Measurements from ENCODE around the gene NTN1.
"Not testable (repeated sequence)": the region's sequence is repeated elsewhere in the genome, so short reads cannot be mapped to it uniquely, and the experiment has no call there.

Gene NTN1

DNA sequence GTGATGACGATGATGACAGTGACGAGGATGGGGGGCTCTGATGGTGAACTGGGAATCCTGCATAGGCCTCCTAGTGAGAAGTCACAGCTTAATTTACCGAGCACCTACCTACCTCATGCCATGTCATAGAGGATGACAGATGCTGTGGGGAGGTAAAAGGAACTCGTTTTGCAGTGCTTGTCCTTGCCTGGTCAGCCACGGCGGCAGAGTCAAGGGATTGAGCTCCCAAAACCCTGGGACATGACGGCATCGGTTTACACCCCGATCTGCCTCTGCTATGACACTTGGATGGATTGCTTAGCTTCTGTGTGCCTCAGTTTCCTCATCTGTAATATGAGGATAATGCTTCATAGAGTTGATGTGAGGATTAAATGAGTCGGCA, 103.2 kb downstream of the NTN1 start:
- DNase-seq = no peak

DNA sequence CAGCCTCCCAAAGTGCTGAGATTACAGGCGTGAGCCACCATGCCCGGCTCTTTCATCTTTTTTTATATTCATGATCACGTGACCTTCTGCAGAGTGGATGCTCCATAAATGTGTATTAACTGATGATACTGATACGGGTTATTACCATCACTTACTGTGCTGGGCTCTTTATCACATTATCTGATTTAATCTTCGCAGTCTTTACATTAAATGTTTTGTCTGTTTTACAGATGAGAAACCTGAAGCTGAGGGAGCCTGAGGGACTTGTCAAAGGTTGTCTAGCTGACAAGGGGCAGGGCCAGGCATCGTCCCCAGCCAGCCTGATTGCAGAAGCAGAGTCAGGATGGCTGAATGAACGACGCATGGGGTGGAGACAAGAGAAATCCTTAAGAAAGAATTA, 104.4 kb downstream of the NTN1 start:
- no peak for DNase-seq

DNA sequence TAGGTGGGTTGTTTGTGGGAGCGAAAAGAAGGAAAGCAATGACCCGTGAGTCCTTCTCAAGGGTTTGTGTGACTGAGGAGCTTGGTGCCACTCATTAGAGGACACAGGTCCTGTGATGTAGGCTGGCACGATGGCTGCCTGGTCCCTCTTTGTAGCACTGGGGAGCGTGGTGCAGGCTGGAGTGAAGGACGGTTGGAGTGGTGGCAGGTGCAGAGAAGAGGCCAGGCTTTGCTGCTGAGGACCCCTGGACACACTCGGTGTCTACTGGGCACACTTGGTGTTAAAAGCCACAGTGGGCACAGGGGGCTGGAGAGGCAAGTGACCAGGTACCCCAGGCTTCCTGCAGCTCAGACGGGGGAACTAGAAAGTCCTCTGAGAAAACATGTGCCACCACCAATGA, 106.0 kb downstream of the NTN1 start:
- no peak for DNase-seq

DNA sequence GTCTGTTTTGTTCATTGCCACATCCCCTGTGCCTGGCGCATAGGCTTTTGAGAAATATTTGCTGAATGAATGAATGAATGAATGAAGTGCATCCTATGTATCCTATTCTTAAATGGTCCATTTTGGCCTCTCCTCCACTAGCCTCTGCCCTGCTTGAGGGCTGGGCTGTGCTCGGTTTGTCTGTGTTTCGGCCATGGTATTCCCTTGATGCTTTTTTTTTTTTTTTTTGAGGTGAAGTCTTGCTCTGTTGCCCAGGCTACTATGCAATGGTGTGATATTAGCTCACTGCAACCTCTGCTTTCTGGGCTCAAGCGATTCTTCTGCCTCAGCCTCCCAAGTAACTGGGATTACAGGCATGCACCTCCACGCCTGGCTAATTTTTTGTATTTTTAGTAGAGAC, 110.1 kb downstream of the NTN1 start:
- DNase-seq = no peak

DNA sequence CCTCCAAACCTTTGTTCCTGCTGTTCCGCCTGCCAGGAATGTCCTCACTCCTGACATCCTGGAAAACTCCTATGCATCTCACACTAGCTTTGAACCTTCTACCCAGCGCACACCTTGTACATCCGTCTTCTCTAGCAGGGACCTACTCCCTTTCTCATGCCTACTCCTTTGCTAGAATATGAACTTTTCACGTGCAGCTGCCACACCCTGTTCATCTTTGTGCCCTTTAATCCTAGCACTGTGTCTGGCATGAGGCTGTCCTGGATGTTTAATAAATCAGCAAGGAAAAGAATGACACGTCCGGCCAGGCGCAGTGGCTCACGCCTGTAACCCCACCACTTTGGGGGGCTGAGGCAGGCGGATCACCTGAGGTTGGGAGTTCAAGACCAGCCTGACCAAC, 111.0 kb downstream of the NTN1 start:
- no peak for DNase-seq

DNA sequence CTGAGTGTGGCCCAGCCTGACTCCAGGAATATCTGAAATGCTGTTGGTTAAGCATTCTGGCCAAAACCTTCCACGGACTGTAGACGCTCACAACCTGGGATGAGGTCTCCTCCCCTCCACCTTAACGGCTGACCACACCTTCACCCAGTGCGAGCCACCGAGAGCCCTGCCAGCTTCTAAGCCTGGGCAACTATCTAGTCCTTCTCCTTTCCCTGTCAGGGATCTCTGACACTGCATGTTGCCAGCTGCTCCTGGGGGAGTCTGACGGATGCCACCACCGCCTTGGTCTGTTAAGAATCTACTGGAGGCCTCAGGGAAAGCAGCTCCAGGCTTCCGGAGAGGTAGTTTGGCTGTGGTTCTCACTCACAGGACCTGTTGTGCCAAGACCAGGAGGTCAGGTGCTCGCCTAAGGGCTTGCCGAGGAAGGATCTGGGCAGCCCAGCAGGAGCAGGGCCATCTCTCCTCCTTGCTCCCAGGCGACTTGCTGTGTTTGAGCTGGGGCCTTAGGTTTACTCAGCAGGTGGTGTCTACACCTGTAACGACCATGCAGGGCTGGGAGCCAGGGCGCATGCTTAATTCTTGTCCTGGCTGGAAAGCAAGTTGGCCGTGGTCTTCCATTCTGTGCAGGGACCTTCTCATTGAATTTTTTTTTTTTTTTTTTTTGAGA, 111.8 kb downstream of the NTN1 start:
- no peak for DNase-seq

DNA sequence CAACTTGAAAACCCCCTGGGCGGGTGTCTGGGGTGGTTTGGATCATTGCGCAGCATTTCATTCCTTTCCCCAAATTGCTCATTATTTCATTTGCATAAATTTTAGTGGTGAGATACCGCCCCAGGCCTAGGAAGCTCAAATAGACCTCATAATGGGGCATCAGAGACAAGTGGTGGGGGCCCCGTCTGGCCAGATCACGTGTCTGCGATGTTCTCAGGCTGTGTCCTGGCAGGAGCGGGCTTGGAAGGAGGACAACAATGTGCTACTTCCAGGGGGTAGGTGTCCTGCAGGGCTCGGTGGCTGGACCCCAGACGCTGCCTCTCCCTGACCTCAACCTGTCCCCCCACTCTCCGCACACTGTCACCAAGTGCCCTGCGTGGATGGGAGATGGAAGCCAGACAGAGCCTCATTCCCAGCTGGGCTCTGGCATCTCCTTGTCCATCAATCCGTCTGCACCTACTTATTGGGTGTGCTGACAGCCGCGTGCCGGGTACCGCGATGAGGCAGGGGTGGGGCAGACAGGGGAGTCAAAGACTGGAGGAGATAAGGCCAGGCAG, 116.9 kb downstream of the NTN1 start:
- peak; percentile 63 for DNase-seq

DNA sequence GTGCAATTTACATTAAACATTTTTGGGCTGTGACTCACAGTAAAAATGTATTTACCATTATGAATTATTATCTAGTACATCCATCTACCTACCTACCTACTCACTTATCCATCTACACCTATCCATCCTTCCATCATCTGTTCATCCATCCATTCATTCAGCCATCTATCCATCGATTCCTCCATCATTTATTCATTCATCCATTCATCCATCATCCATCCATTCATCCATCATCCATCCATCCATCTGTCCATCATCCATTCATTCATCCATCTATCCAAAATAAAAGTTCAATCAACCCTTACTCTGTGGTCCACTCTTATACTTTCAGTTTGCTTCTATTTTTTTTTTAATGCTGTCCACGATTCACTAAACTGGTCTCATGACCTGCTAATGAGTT, 118.4 kb downstream of the NTN1 start:
- no peak for DNase-seq

DNA sequence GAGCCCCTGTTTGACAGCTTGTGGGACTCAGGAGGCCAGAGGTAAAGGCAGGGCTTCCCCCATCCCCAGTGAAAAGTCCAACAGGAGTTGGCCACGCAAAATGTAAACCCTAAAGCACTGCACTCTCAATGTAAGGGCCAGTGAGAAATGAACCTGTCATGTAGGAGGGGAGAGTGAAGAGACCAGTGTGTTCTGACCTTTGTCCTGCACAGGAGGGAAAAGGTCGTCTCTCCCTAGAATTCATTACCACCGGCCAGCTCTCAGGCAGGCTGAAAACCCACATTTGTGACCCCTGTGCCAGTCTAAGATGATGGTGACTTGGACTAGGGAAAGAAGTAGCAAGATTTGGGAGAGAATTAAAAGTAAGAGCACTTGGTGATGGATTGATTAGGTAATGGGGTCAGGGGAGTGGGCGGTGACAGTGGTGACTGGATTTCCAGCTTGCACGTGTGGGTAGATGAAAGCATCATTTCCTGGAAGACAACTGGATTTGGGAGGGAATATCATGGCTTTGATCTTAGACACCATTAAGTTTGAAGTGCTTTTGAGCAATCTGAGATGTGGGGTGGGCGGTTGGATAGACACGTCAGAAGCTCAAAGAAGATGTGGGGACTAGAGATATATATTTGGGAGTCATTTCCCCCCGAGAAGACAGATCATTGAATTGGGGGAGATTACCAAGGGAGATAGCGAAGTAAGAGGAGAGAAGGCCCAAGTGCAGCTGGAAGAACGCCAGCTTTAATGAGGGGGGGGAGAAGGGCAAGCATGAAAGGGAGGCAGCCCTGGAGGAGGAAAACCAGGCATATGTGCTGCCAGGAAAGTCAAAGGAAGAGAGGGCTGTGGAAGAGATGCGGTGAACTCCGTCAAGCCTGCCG, 119.5 kb downstream of the NTN1 start:
- DNase-seq = no peak

DNA sequence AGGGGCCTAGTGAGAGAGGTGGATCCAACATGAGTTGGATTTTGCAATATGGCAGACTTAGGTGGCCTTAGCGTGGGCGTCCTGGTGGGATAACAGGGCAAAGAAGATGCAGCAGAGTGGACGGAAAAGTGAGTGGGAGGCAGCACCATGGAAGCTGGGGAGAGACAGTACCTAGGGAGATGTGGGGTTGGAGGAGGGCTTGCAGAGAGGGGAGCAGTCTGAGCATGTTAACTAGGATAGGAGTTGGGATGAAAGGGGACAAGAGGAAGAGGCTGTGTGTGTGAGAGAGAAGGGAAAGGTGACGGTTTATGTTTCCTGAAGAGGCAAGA, 120.1 kb downstream of the NTN1 start:
- no peak for DNase-seq

DNA sequence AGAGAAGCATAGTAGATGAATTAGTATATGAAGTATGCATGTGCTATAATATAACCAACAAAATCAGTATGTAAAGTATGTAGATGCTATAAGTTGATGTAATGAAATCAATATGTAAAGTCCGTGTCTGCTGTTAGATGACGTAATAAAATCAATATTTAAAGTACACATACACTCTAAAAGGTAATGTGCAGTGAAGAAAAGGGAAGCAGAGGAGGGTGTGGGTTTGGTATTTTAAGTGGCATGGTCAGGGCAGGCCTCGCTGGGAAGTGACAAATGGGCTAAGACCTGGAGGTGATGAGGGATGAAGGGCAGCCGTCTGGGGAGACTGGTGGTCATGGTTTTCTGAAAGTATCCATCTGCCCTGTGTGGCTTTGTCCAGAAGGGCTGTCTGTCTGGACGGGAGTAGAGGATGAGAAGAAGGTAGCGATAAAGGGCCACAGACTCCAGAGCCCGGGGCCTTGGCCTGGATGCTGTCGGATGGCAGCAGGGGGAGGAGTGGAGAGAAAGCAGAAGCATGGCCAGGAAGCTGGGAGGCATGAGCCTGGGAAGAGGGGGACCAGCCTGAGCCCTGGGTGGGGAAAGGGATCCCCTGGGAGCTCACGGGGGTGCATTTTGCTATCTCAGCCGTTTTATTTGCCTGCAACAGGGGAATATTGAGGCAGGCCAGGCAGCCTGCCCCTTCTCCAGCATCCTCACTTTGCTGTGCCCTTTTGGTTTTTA, 121.6 kb downstream of the NTN1 start:
- no peak for DNase-seq

DNA sequence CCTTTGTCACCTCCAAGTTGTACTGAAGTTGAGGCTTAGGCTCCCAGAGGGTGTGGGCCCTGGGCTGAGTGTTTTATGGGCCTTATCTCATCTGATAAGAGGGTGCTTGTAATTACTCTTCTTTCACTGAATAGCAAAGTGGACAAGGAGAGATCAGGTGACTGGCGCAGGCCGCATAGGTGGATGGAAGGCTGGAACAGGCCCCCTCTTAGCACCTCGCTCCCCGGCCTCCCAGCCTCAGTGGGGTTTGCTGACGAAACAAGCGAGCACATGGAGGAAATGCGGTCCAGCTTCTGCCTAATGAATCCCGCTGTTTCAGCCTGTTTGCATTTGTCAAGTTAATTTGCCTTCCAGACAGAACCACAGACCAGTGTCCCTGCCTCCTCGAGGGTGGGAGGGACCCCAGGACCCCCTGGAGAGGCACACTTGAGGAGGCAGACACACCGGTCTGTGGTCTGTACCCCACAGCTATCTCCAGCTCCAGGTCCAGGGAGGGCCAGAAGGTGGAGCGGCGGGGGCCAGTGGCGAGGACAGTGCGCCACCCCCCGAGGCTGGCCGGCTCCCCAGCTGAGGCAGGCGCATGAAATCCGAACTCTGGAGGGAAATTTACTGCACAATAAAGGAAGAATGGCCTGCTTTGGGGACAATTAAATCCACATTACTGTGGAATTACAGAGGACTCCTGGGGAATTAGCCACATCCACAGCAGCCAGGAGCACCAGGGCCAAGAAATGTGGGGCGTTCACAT, 123.4 kb downstream of the NTN1 start:
- peak; percentile 24 for DNase-seq

DNA sequence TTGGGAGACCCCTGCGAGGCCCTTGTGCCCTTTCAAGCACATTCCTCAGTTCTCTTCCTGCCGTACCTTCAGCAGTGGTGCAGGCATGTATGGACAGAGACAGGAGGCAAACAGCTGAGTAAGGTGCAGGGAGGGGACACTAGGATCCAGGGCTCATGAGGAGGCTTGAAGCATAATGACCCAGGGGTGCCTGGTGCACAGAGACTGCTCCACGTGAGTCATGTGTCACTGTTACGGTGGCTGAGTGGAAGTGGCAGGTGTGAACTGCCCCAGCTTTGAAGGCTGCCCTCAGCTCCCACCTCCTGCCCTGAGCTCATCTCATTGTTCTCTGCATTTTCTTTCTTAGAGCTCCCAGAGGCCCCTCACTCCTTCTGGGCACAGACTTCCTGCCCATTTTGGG, 124.8 kb downstream of the NTN1 start:
- no peak for DNase-seq

DNA sequence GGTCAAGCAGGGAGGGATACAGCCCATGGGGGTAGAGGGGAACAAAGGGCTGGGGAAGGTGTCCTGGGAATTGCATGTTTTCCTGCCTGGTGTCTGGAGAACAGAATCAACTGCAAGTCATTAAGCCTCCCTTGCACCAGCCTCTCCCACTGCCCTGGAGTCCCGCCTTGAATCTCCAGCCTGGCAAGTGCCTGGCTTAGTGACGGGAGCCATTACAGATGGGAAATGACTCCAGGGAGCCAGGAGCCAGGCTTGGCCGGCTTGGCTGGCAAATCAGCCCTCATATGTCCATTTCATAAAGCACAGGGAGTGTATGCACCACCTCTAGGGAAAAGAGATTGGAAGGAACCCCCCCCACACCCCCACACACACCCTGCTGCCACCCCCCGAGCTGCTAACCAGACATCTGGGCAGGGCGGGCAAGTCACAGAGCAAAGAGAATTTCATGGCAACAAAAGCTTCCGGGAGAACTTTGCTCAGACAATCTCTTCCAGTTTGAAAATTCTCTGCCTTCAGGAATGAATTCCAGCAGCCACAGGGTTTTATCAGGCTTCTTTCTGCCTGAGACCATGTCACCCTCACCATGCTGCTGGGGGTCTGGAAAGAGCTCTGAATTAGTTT, 127.7 kb downstream of the NTN1 start:
- no peak for DNase-seq

DNA sequence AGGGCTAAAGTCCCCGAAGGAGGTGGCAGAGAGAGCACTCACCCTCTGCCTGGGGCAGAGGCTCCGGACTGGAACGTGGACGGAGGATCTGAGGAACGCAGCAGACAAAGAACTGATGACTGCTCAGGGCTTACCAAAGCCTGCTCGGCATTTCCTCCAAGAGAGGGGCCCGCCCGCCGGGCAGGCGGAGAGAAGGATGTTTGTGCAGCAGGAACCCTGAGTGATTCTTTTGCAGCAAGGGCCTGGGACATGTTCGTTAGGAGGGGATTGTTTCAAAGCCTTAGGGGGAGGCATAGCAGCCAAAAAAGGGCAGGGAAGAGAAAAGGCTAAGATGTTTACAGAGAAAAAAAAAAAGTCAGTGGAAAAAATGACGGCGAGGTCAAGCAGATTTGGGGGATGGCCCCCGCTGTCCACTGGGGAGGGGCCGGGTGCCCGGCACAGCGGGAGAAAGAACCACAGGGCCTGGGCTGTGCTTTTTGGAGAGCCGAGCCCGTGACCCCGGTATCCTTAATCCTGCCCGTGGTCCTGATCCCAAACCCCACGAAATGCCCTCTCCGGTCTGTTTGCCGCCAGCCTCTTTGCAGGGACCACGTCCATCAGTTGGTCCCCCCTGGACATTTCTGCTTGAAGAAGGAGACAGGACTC, 129.3 kb downstream of the NTN1 start:
- peak; percentile 53 for DNase-seq

DNA sequence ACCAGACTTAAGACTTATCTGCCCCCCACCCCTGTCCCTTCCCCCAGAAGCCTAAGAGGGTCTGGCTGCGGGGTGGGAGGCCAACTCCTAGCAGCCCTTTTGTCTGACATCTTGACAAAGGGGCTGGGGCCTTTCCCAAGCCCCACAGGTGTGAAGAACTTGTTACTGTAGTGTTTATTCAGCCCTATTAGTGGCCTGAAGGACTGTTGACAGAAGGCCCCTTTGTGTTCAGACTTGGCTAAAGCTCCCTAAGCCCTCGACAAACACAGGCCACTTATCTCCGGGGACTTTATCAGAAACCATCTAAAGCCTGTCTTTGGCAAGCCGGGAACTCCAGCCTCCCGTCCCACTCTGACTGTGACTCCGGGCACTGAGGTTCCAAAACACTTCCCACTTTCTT, 129.8 kb downstream of the NTN1 start:
- no peak for DNase-seq

DNA sequence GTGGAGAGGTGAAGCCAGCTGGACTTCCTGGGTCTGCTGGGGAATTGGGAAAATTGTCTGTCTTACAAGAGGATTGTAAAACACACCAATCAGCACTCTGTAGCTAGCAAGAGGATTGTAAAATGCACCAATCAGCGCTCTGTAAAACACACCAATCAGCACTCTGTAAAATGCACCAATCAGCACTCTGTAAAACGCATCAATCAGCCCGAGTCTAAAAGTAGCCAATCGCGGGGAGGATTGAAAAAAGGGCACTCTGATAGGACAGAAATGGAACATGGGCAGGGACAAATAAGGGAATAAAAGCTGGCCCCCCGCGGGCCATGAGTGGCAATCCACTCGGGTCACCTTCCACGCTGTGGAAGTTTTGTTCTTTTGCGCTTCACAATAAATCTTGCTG, 130.4 kb downstream of the NTN1 start:
- DNase-seq = not testable (repeated sequence)

DNA sequence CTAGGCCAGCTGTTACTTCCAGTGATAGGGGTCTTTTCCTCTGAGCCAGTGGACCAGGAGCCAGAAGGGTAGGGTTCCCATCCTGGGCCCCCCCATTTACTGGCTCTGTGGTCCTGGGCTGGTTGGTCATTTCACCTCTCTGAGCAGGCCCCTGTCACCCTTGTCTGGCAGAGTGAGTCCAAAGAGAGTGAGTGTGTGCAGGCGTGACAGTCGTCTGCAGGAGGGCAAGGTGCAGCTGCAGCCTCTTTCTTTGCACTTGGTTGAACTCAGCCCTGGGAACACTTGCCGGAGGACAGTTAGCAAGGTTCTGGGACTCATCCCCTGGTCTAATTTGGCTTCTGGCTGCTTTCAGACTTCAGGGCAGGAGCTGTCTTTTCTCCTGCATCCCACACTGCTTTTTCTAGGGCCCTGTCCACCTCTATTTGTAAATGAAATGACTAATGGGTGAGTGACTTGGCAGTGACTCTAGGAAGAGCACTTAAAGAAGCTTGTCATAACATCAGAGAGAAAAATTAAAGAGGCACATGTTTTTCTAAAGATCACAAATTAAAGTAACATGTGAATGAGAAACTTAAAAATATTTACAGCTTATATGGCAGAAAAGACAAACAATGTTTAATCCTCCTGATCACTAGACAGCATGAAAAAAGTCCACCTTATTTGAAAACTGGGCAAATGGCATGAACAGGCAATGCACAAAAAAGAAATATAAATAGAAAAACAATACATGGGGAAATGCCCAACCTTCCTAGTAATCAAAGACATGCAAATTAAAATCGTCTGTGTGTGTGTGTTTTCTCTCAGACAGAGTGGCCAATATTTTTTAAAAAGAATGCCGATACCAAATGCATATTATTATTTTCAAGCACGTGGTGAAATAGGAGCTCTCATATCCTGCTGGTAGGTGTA, 137.5 kb downstream of the NTN1 start:
- no peak for DNase-seq

DNA sequence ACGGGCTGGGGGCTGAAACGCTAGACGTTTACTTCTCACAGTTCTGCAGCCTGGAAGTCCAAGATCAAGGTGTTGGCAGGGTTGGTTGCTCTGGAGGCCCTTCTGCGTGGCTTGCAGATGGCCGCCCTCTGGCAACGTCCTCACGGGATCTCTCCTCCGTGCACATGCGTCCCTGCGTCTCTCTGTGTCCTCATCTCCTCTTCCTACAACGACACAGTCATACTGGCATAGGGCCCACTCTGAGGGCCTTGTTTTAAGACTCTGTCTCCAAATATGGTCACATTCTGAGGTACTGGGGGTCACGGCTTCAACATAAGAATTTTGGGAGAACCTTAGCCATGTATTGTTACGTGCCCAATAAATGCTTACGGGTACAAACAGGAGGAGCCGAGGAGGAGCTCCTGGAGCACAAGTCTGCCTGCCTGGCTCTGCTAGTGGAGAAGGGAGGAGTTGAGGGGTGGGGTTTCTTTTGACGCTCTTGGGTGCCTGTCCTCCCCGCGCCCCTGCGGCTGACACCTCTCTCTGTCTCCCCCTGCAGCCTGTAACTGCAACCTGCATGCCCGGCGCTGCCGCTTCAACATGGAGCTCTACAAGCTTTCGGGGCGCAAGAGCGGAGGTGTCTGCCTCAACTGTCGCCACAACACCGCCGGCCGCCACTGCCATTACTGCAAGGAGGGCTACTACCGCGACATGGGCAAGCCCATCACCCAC, 141.1 kb downstream of the NTN1 start:
- no peak for DNase-seq

DNA sequence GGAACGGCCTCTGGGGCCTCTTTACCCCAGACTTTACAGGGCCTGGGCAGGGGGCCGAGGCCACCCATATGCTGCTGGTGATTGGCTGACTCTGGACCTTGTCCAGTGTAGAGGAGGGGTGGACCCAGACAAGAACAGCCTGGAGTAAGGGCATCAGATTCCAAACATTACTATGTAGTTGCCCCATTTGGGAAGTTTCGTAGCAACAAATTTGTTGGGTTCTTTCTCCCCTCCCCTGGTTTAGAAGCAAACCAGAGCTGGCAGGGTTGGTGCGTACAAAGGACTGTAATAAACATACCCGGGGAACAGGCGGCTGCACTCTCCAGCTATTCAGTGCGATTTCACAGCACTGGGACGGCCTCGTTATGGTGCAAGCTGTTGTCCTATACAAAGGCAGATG, 145.5 kb downstream of the NTN1 start:
- no peak for DNase-seq
